Measurements from ENCODE around the gene PLCG1.
A peak's percentile ranks its signal among the peaks of the same experiment; 100 is the strongest.

GRCh38 chr20:41135888-41136679, 1.3 kb upstream of the PLCG1 start:
- TF ChIP-seq RXRA (IDR thresholded peaks at IDR 0.05; ENCODE audit: insufficient read depth, low read depth, low read length) (no peak), SP1 (IDR thresholded peaks at IDR 0.05; ENCODE audit: low read depth, low read length) (no peak), BACH1 (IDR thresholded peaks at IDR 0.05; ENCODE audit: low read length) (no peak), TAF1 (IDR thresholded peaks at IDR 0.05; ENCODE audit: low read depth, low read length) (no peak), MAX (IDR thresholded peaks at IDR 0.05) (peak; percentile 25; the same call in 1 of the 2 replicates), RNF2 (IDR thresholded peaks at IDR 0.05; ENCODE audit: borderline replicate concordance, low read depth, low read length, missing control alignments, poor library complexity, severe bottlenecking) (no peak), EP300 (IDR thresholded peaks at IDR 0.05; ENCODE audit: borderline replicate concordance in 1 of 2, low read depth in 2 of 2, low read length in 2 of 2) (no peak), CTCF (IDR thresholded peaks at IDR 0.05; ENCODE audit: control extremely low read depth in 1 of 3, insufficient read depth in 1 of 3, low read depth in 1 of 3, low read length in 3 of 3) (no peak), ATF2 (IDR thresholded peaks at IDR 0.05; ENCODE audit: low read length) (no peak), POLR2A (IDR thresholded peaks at IDR 0.05; ENCODE audit: control extremely low read depth in 1 of 2, low read depth in 2 of 2, low read length in 2 of 2) (no peak), GTF2F1 (IDR thresholded peaks at IDR 0.05; ENCODE audit: borderline replicate concordance, low read depth, low read length) (no peak), CHD2 (IDR thresholded peaks at IDR 0.05; ENCODE audit: low read length) (no peak), JUN (IDR thresholded peaks at IDR 0.05; ENCODE audit: low read depth, low read length) (no peak)
